Kidney epithelial cell (primary cell): ENCODE measurements around the gene CRLF2. TPM values are rescaled to one million over a fixed set of nuclear protein-coding genes. Genes with fewer than 3 reads are reported as not detected.
"Not testable (repeated sequence)": the region's sequence is repeated elsewhere in the genome, so short reads cannot be mapped to it uniquely, and the experiment has no call there.

Experiments used
- DNase-seq: peaks from one replicate; pipeline ENCODE4 v3.0.0-alpha.2; 2010; ENCODE audit warnings: low read depth
- H3K27me3 ChIP-seq: 2 replicates; pipeline ENCODE4 v1.6.0; 2011; ENCODE audit warnings: low read length; ENCODE audit not compliant: control insufficient read depth, insufficient read depth
- H3K36me3 ChIP-seq: 2 replicates; pipeline ENCODE4 v1.5.1; 2011; ENCODE audit warnings: low read length; ENCODE audit not compliant: control insufficient read depth, insufficient read depth
- H3K4me3 ChIP-seq: 2 replicates; pipeline ENCODE4 v1.5.1; 2011; ENCODE audit warnings: low read depth, mild to moderate bottlenecking, control low read depth, low read length
- total RNA-seq: library from RNA; depleted of rRNA; stranded (reverse); fragments of >200 nt; gene quantifications from 2 replicates; pipeline ENCODE4 v1.2.3, GENCODE V29; 2015
- TF ChIP-seq, protein P1 (sequence below): IDR thresholded peaks from 2 replicates; pipeline ENCODE4 v1.5.1; 2011; ENCODE audit warnings: mild to moderate bottlenecking, moderate library complexity, low read length, control low read depth, inconsistent platforms; ENCODE audit not compliant: insufficient read depth, poor library complexity, severe bottlenecking

Gene CRLF2
- total RNA-seq, 1 donor from 2014 or later = not detected

DNA sequence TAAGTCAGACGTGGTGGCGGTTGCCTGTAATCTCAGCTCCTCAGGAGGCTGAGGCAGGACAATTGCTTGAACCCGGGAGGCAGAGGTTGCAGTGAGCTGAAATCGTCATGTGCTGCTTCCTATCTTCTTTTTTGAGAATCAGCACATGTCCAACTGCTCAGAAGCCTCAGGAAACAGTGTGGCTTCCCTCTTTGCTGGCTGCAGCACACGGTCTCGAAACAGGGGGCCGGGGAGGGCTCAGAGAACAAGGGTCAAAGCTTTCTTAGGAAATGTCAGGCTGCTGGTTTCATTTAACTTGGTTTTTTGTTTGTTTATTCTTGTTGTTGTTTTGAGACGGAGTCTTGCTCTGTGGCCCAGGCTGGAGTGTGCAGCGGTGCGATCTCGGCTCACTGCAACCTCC is 31.3 kb downstream of the CRLF2 start:
- Histone ChIP-seq H3K36me3 (no peaks in the 10 kb centered on the region), H3K27me3 (no peaks in the 10 kb centered on the region), H3K4me3 (no peak overlapping the region)
- no peak for DNase-seq
- TF ChIP-seq, protein P1, sequence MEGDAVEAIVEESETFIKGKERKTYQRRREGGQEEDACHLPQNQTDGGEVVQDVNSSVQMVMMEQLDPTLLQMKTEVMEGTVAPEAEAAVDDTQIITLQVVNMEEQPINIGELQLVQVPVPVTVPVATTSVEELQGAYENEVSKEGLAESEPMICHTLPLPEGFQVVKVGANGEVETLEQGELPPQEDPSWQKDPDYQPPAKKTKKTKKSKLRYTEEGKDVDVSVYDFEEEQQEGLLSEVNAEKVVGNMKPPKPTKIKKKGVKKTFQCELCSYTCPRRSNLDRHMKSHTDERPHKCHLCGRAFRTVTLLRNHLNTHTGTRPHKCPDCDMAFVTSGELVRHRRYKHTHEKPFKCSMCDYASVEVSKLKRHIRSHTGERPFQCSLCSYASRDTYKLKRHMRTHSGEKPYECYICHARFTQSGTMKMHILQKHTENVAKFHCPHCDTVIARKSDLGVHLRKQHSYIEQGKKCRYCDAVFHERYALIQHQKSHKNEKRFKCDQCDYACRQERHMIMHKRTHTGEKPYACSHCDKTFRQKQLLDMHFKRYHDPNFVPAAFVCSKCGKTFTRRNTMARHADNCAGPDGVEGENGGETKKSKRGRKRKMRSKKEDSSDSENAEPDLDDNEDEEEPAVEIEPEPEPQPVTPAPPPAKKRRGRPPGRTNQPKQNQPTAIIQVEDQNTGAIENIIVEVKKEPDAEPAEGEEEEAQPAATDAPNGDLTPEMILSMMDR = no peak

DNA sequence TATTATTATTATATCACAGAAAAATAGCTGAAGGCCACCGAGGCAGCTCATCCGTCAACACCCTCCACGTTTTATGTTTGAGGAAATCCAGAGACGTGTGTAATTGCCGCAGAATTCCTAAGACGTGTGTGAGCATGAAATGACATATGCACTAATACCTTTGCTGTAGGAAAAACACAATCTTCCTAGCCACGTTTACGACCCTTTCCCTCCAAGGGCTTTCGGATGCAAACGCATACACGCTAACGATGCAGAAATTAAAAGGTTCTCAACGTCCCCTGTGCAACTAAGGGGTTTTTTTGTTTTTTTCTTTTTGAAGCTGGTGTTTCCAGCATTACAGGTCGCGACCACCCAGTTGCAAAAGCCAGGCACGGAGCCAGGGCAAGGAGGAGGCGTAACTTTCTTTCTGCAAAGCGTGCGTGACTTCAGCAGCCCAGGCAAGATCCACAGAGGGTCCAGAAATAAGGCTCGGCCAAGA is 33.8 kb downstream of the CRLF2 start:
- Histone ChIP-seq H3K27me3 (no peaks in the 10 kb centered on the region), H3K4me3 (no peak overlapping the region), H3K36me3 (no peaks in the 10 kb centered on the region)
- no peak for DNase-seq
- TF ChIP-seq, protein P1 = no peak

DNA sequence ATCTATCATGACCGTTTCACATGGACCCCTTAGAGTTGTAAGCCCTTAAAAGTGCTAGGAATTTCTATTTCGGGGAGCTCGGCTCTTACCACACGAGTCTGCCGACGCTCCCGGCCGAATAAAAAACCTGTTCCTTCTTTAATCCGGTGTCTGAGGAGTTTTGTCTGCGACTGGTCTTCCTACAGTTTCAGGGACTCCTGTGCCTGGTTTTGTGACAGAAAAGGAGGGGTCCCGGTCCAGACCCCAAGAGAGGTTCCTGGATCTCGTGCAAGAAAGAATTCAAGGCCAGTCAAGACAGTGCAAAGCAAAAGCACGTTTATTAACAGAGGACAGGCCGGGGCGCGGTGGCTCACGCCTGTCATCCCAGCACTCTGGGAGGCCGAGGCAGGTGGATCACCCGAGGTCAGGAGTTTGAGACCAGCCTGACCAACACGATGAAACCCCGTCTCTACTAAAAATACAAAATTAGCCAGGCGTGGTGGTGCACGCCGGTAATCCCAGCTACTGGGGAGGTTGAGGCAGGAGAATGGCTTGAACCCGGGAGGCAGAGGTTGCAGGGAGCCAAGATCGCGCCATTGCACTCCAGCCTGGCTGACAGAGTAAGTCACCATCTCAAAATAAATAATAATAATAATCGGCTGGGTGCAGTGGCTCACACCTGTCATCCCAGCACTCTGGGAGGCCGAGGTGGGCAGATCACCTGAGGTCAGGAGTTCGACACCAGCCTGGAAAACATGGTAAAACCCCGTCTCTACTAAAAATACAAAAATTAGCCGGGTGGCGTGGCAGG is 35.7 kb downstream of the CRLF2 start:
- H3K4me3 ChIP-seq, DNase-seq, H3K36me3 ChIP-seq, H3K27me3 ChIP-seq: not testable (repeated sequence)

DNA sequence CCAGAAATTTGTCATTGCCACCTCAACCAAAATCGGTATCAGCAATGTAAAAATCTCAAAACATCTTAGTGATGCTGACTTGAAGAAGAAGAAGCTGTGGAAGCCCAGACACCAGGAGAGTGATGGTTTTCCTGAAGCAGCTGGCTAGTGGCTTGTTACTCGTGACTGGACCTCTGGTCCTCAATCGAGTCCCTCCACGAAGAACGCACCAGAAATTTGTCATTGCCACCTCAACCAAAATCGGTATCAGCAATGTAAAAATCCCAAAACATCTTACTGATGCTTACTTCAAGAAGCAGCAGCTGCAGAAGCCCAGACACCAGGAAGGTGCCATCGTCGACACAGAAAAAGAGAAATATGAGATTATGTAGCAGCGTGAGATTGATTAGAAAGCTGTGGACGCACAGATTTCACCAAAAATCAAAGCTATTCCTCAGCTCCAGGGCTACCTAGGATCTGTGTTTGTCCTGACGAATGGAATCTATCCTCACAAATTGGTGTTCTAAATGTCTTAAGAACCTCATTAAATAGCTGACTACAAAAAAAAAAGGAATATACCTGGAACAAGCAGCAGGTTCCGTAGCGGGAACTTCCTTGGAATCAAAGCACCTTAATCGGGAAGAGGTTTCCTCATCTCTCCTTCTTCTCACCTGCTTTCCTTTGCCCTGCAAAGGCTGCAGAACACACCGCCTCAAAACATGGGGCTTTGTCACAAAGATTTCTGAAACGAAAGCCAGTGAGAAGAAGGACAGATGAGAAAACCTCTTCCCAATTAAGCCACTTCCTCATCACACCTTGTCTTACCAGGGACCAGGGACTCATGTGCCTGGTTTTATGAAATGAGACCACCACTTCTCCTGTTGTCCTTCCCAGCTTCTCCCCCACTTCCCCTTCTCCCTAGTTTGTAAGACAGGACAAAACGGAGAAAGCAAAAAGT is 37.6 kb downstream of the CRLF2 start:
- H3K36me3 ChIP-seq, H3K4me3 ChIP-seq, DNase-seq: not testable (repeated sequence)

DNA sequence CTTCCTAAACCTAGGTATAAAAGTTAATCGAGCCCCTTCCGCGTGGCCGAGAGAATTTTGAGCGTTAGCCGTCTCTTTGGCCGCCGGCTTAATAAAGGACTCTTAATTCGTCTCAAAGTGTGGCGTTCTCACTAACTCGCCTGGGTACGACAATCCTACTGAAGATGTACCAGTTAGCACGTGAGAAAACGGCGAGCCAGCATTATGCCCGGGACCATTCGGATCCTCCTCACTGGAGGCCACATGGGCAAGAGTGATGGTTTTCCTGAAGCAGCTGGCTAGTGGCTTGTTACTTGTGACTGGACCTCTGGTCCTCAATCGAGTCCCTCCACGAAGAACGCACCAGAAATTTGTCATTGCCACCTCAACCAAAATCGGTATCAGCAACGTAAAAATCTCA is 39.0 kb downstream of the CRLF2 start:
- H3K27me3 ChIP-seq, DNase-seq: not testable (repeated sequence)

More for the DNA sequence above, 37.6 kb downstream of the CRLF2 start:
- H3K27me3 ChIP-seq = not testable (repeated sequence)

DNA sequence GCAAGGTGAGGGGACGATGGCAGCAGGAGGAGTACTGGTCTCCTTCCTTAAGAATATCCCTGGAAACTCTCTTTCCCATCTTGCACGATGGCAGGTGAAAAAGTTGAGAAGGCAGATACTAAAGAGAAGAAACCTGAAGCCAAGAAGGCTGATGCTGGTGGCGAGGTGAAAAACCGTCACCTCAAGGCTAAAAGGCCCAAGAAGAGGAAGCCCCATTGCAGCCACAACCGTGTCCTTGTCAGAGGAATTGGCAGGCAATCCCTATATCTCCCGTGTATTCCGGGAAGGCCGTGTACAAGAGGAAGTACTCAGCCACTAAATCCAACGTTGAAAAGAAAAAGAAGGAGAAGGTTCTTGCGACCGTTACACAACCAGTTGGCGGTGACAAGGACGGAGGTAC is 40.0 kb downstream of the CRLF2 start:
- H3K27me3 ChIP-seq = no peaks in the 10 kb centered on the region
- H3K36me3 ChIP-seq = no peaks in the 10 kb centered on the region
- DNase-seq = no peak
- no peak overlapping the region for H3K4me3 ChIP-seq
- TF ChIP-seq, protein P1 = no peak

More for the DNA sequence above, 39.0 kb downstream of the CRLF2 start:
- not testable (repeated sequence) for H3K4me3 ChIP-seq, H3K36me3 ChIP-seq

DNA sequence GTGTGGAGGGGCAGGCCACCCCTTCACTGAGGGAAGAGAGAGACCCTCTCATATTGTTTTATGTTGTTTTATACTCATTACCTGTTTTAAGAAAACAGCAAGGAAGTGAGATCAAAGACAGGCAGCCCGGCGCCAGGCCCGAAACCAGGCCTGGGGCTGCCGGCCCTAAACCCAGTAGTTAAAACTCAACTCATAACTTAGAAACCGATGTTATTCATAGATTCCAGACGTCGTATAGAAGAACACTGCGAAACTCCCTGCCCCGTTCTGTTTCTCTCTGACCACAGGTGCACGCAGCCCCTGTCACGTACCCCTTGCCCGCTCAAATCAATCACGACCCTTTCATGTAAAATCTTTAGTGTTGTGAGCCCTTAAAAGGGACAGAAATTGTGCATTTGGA is 40.5 kb downstream of the CRLF2 start:
- not testable (repeated sequence) for H3K4me3 ChIP-seq, DNase-seq, H3K27me3 ChIP-seq, H3K36me3 ChIP-seq
